Ishikawa (cell line): ENCODE results near the gene ANKRD24.

Source experiments
- CEBPB ChIP-seq: IDR thresholded peaks from 2 replicates; pipeline ENCODE4 v1.6.1; 2012
- CREB1 ChIP-seq: IDR thresholded peaks from 2 replicates; pipeline ENCODE4 v1.6.1; 2012; ENCODE audit warnings: low read depth
- EGR1 ChIP-seq: IDR thresholded peaks from 2 replicates; pipeline ENCODE4 v1.6.1; 2012
- EP300 ChIP-seq: IDR thresholded peaks from 2 replicates; pipeline ENCODE4 v1.6.1; 2012; ENCODE audit warnings: borderline replicate concordance
- FOXM1 ChIP-seq: IDR thresholded peaks from 2 replicates; pipeline ENCODE4 v1.6.1; 2012; ENCODE audit warnings: low read depth, borderline replicate concordance
- MAX ChIP-seq: IDR thresholded peaks from 2 replicates; pipeline ENCODE4 v1.6.1; 2012
- NFIC ChIP-seq: IDR thresholded peaks from 2 replicates; pipeline ENCODE4 v1.6.1; 2012
- RAD21 ChIP-seq: IDR thresholded peaks from 2 replicates; pipeline ENCODE4 v1.6.1; 2012; ENCODE audit warnings: low read depth
- REST ChIP-seq: IDR thresholded peaks from 2 replicates; pipeline ENCODE4 v1.6.1; 2012; ENCODE audit warnings: low read depth, mild to moderate bottlenecking
- TAF1 ChIP-seq: IDR thresholded peaks from 2 replicates; pipeline ENCODE4 v1.6.1; 2012; ENCODE audit warnings: low read depth, mild to moderate bottlenecking
- TCF12 ChIP-seq: IDR thresholded peaks from 2 replicates; pipeline ENCODE4 v1.6.1; 2012; ENCODE audit warnings: low read depth
- TEAD4 ChIP-seq: IDR thresholded peaks from 2 replicates; pipeline ENCODE4 v1.6.1; 2012
- USF1 ChIP-seq: IDR thresholded peaks from 2 replicates; pipeline ENCODE4 v1.6.1; 2012
- YY1 ChIP-seq: IDR thresholded peaks from 2 replicates; pipeline ENCODE4 v1.6.1; 2012; ENCODE audit warnings: low read depth
- ZBTB7A ChIP-seq: IDR thresholded peaks from 2 replicates; pipeline ENCODE4 v1.6.1; 2012; ENCODE audit warnings: low read depth

Gene ANKRD24

GRCh38 chr19:4152241-4152998, 30.1 kb upstream of the ANKRD24 start:
- TF ChIP-seq REST = no peak
- no peak for TF ChIP-seq EP300
- no peak for TF ChIP-seq USF1
- TF ChIP-seq EGR1 = no peak
- no peak for TF ChIP-seq NFIC
- TF ChIP-seq TAF1 = no peak
- no peak for TF ChIP-seq TEAD4
- TF ChIP-seq CREB1 = no peak
- no peak for TF ChIP-seq RAD21
- no peak for TF ChIP-seq CEBPB
- TF ChIP-seq FOXM1 = no peak
- TF ChIP-seq ZBTB7A = no peak
- TF ChIP-seq MAX = no peak
- no peak for TF ChIP-seq YY1
- no peak for TF ChIP-seq TCF12

- TF ChIP-seq MAX = no peak
These were observed 27.7 kb upstream of the ANKRD24 start for GRCh38 chr19:4154571-4155312.

- TF ChIP-seq ZBTB7A (no peak), TEAD4 (no peak), RAD21 (no peak), USF1 (no peak), NFIC (no peak), MAX (no peak), CEBPB (no peak), FOXM1 (no peak), EGR1 (no peak), EP300 (no peak), TAF1 (no peak), YY1 (no peak)
These were observed 25.3 kb upstream of the ANKRD24 start for GRCh38 chr19:4157164-4157563.

GRCh38 chr19:4161415-4162077, 20.9 kb upstream of the ANKRD24 start:
- TF ChIP-seq USF1 (no peak), CEBPB (no peak), EP300 (no peak), RAD21 (no peak), FOXM1 (no peak), TCF12 (no peak), EGR1 (no peak), ZBTB7A (no peak), REST (no peak), NFIC (no peak), TAF1 (no peak), CREB1 (no peak), YY1 (no peak), MAX (no peak)

GRCh38 chr19:4164262-4164661, 18.2 kb upstream of the ANKRD24 start:
- no peak for TF ChIP-seq ZBTB7A
